ENCODE data around the gene ARHGAP26. TPM values are rescaled to one million over a fixed set of nuclear protein-coding genes. Genes with fewer than 3 reads are reported as not detected.

ARHGAP26 gene
- total and polyA plus RNA-seq, 7 donors, result 2.5 to 28.7 (median 12.0) TPM

GRCh38 chr5:142941245-142941644 is 171.1 kb downstream of the ARHGAP26 start:
- intact Hi-C loops (cut with DNase I), result no loop called here
- Histone ChIP-seq H3K4me3 (no peak overlapping the region), H3K27ac (no peak overlapping the region), H3K36me3 (ENCODE audit: insufficient read depth in 1 of 2, low read depth in 1 of 2) (no peaks in the 10 kb centered on the region), H3K27me3 (ENCODE audit: insufficient read depth in 3 of 3, low read length in 2 of 3) (no peaks in the 10 kb centered on the region), H3K4me1 (peaks cover 43% of the 10 kb centered on the region), H3K9me3 (no peaks in the 10 kb centered on the region)
- 79 to 90% (median 88%) methylated on average over 2 of the region's 2 CpGs for WGBS, 3 donors
- DNase-seq (no peak), ATAC-seq (no peak)
- no peak for TF ChIP-seq CTCF (IDR thresholded peaks at IDR 0.05)

GRCh38 chr5:142942901-142943300 is 172.7 kb downstream of the ARHGAP26 start:
- WGBS, 3 donors, result 45 to 55% (median 51%) methylated on average over 4 of the region's 4 CpGs
- intact Hi-C loops (cut with DNase I), result no loop called here
- ATAC-seq (no peak), DNase-seq (no peak)
- Histone ChIP-seq H3K4me3 (no peak overlapping the region), H3K4me1 (peaks cover 33% of the 10 kb centered on the region), H3K27me3 (ENCODE audit: insufficient read depth in 3 of 3, low read length in 2 of 3) (no peaks in the 10 kb centered on the region), H3K36me3 (ENCODE audit: insufficient read depth in 1 of 2, low read depth in 1 of 2) (no peaks in the 10 kb centered on the region), H3K27ac (no peak overlapping the region), H3K9me3 (no peaks in the 10 kb centered on the region)
- TF ChIP-seq CTCF (IDR thresholded peaks at IDR 0.05), result no peak

GRCh38 chr5:142944140-142944539 is 174.0 kb downstream of the ARHGAP26 start:
- 39 to 58% (median 44%) methylated on average over 1 of the region's 1 CpG for WGBS, 3 donors
- H3K36me3 ChIP-seq (ENCODE audit: insufficient read depth in 1 of 2, low read depth in 1 of 2), result no peaks in the 10 kb centered on the region
- H3K4me1 ChIP-seq, result peaks cover 21% of the 10 kb centered on the region
- no peaks in the 10 kb centered on the region for H3K27me3 ChIP-seq (ENCODE audit: insufficient read depth in 3 of 3, low read length in 2 of 3)
- no peak overlapping the region for H3K4me3 ChIP-seq
- H3K9me3 ChIP-seq, result no peaks in the 10 kb centered on the region
- no peak overlapping the region for H3K27ac ChIP-seq
- no peak for ATAC-seq
- DNase-seq, result no peak
- intact Hi-C loops (cut with DNase I), result no loop called here
- TF ChIP-seq CTCF (IDR thresholded peaks at IDR 0.05), result no peak

- intact Hi-C loops (cut with DNase I), result no loop called here
- H3K27ac ChIP-seq, result no peak overlapping the region
- H3K9me3 ChIP-seq, result no peaks in the 10 kb centered on the region
- no peak for DNase-seq
- H3K4me1 ChIP-seq, result peaks cover 12% of the 10 kb centered on the region
- no peak for TF ChIP-seq CTCF (IDR thresholded peaks at IDR 0.05)
- WGBS, 3 donors, result 64 to 66% (median 64%) methylated on average over 3 of the region's 3 CpGs
- H3K36me3 ChIP-seq (ENCODE audit: insufficient read depth in 1 of 2, low read depth in 1 of 2), result no peaks in the 10 kb centered on the region
- no peaks in the 10 kb centered on the region for H3K27me3 ChIP-seq (ENCODE audit: insufficient read depth in 3 of 3, low read length in 2 of 3)
- ATAC-seq, result no peak
- no peak overlapping the region for H3K4me3 ChIP-seq
Measured at GRCh38 chr5:142945321-142945720, 175.1 kb downstream of the ARHGAP26 start.

- intact Hi-C loops (cut with DNase I), result no loop called here
- Histone ChIP-seq H3K4me3 (no peak overlapping the region), H3K9me3 (no peaks in the 10 kb centered on the region), H3K27ac (no peak overlapping the region), H3K4me1 (peaks cover 12% of the 10 kb centered on the region), H3K27me3 (ENCODE audit: insufficient read depth in 3 of 3, low read length in 2 of 3) (no peaks in the 10 kb centered on the region), H3K36me3 (ENCODE audit: insufficient read depth in 1 of 2, low read depth in 1 of 2) (no peaks in the 10 kb centered on the region)
- ATAC-seq, result no peak
- no peak for TF ChIP-seq CTCF (IDR thresholded peaks at IDR 0.05)
- DNase-seq, result no peak
Measured at GRCh38 chr5:142945845-142946244, 175.7 kb downstream of the ARHGAP26 start.
